Measurements from ENCODE around the gene GDF11.

The GDF11 gene

GRCh38 chr12:55699471-55700055, 43.4 kb upstream of the GDF11 start:
- Histone ChIP-seq H3K9me3 (ENCODE audit: control insufficient read depth in 2 of 2, low read length in 2 of 2) (no peaks in the 10 kb centered on the region), H3K4me1 (ENCODE audit: control insufficient read depth, insufficient read depth, low read length) (peaks cover 45% of the 10 kb centered on the region), H3K27ac (ENCODE audit: low read length) (peak overlapping the region; percentile 41), H3K4me3 (ENCODE audit: low read length in 2 of 2) (no peak overlapping the region), H3K36me3 (ENCODE audit: control insufficient read depth in 2 of 2, insufficient read depth in 2 of 2, low read length in 2 of 2) (peaks cover 52% of the 10 kb centered on the region in 2 donors), H3K27me3 (ENCODE audit: control insufficient read depth in 1 of 2, insufficient read depth in 2 of 2, low read length in 2 of 2) (no peaks in the 10 kb centered on the region), H3K9ac (ENCODE audit: low read length in 2 of 2) (peak overlapping the region in 1 of 2 donors; percentile 29)

GRCh38 chr12:55700255-55701018, 42.5 kb upstream of the GDF11 start:
- Histone ChIP-seq H3K4me1 (ENCODE audit: control insufficient read depth, insufficient read depth, low read length) (peaks cover 54% of the 10 kb centered on the region), H3K4me3 (ENCODE audit: low read length in 2 of 2) (no peak overlapping the region), H3K27ac (ENCODE audit: low read length) (peak overlapping the region; percentile 37), H3K9me3 (ENCODE audit: control insufficient read depth in 2 of 2, low read length in 2 of 2) (no peaks in the 10 kb centered on the region), H3K27me3 (ENCODE audit: control insufficient read depth in 1 of 2, insufficient read depth in 2 of 2, low read length in 2 of 2) (no peaks in the 10 kb centered on the region), H3K36me3 (ENCODE audit: control insufficient read depth in 2 of 2, insufficient read depth in 2 of 2, low read length in 2 of 2) (peaks cover 44% of the 10 kb centered on the region in 2 donors), H3K9ac (ENCODE audit: low read length in 2 of 2) (no peak overlapping the region)

GRCh38 chr12:55702861-55703260, 40.1 kb upstream of the GDF11 start:
- H3K9ac ChIP-seq (ENCODE audit: low read length in 2 of 2) = peak overlapping the region in 1 of 2 donors; percentile 82
- peaks cover 71% of the 10 kb centered on the region for H3K4me1 ChIP-seq (ENCODE audit: control insufficient read depth, insufficient read depth, low read length)
- peak overlapping the region; percentile 91 for H3K27ac ChIP-seq (ENCODE audit: low read length)
- H3K4me3 ChIP-seq (ENCODE audit: low read length in 2 of 2) = peak overlapping the region; percentile 91 to 93
- no peaks in the 10 kb centered on the region for H3K27me3 ChIP-seq (ENCODE audit: control insufficient read depth in 1 of 2, insufficient read depth in 2 of 2, low read length in 2 of 2)
- peaks cover 23 to 27% of the 10 kb centered on the region in 2 donors for H3K36me3 ChIP-seq (ENCODE audit: control insufficient read depth in 2 of 2, insufficient read depth in 2 of 2, low read length in 2 of 2)
- H3K9me3 ChIP-seq (ENCODE audit: control insufficient read depth in 2 of 2, low read length in 2 of 2) = no peaks in the 10 kb centered on the region

GRCh38 chr12:55703288-55703687, 39.6 kb upstream of the GDF11 start:
- no peaks in the 10 kb centered on the region for H3K9me3 ChIP-seq (ENCODE audit: control insufficient read depth in 2 of 2, low read length in 2 of 2)
- H3K36me3 ChIP-seq (ENCODE audit: control insufficient read depth in 2 of 2, insufficient read depth in 2 of 2, low read length in 2 of 2) = peaks cover 23% of the 10 kb centered on the region in 2 donors
- H3K4me3 ChIP-seq (ENCODE audit: low read length in 2 of 2) = peak overlapping the region; percentile 91 to 93
- peak overlapping the region; percentile 91 for H3K27ac ChIP-seq (ENCODE audit: low read length)
- H3K27me3 ChIP-seq (ENCODE audit: control insufficient read depth in 1 of 2, insufficient read depth in 2 of 2, low read length in 2 of 2) = no peaks in the 10 kb centered on the region
- H3K4me1 ChIP-seq (ENCODE audit: control insufficient read depth, insufficient read depth, low read length) = peaks cover 72% of the 10 kb centered on the region
- H3K9ac ChIP-seq (ENCODE audit: low read length in 2 of 2) = peak overlapping the region; percentile 82 to 95

- peaks cover 16 to 19% of the 10 kb centered on the region in 2 donors for H3K36me3 ChIP-seq (ENCODE audit: control insufficient read depth in 2 of 2, insufficient read depth in 2 of 2, low read length in 2 of 2)
- H3K4me1 ChIP-seq (ENCODE audit: control insufficient read depth, insufficient read depth, low read length) = peaks cover 78% of the 10 kb centered on the region
- H3K9ac ChIP-seq (ENCODE audit: low read length in 2 of 2) = peak overlapping the region; percentile 82 to 95
- H3K9me3 ChIP-seq (ENCODE audit: control insufficient read depth in 2 of 2, low read length in 2 of 2) = no peaks in the 10 kb centered on the region
- H3K27me3 ChIP-seq (ENCODE audit: control insufficient read depth in 1 of 2, insufficient read depth in 2 of 2, low read length in 2 of 2) = no peaks in the 10 kb centered on the region
- H3K27ac ChIP-seq (ENCODE audit: low read length) = peak overlapping the region; percentile 91
- peak overlapping the region; percentile 91 to 93 for H3K4me3 ChIP-seq (ENCODE audit: low read length in 2 of 2)
Observed at GRCh38 chr12:55703901-55704761, 38.8 kb upstream of the GDF11 start.

GRCh38 chr12:55704824-55705718, 37.9 kb upstream of the GDF11 start:
- H3K4me1 ChIP-seq (ENCODE audit: control insufficient read depth, insufficient read depth, low read length) = peaks cover 76% of the 10 kb centered on the region
- H3K9me3 ChIP-seq (ENCODE audit: control insufficient read depth in 2 of 2, low read length in 2 of 2) = no peaks in the 10 kb centered on the region
- H3K27ac ChIP-seq (ENCODE audit: low read length) = peak overlapping the region; percentile 91
- H3K27me3 ChIP-seq (ENCODE audit: control insufficient read depth in 1 of 2, insufficient read depth in 2 of 2, low read length in 2 of 2) = no peaks in the 10 kb centered on the region
- peak overlapping the region; percentile 91 to 93 for H3K4me3 ChIP-seq (ENCODE audit: low read length in 2 of 2)
- peaks cover 12 to 14% of the 10 kb centered on the region in 2 donors for H3K36me3 ChIP-seq (ENCODE audit: control insufficient read depth in 2 of 2, insufficient read depth in 2 of 2, low read length in 2 of 2)
- peak overlapping the region; percentile 82 to 95 for H3K9ac ChIP-seq (ENCODE audit: low read length in 2 of 2)

- Histone ChIP-seq H3K4me1 (ENCODE audit: control insufficient read depth, insufficient read depth, low read length) (peaks cover 76% of the 10 kb centered on the region), H3K9ac (ENCODE audit: low read length in 2 of 2) (peak overlapping the region; percentile 92 to 95), H3K27me3 (ENCODE audit: control insufficient read depth in 1 of 2, insufficient read depth in 2 of 2, low read length in 2 of 2) (no peaks in the 10 kb centered on the region), H3K4me3 (ENCODE audit: low read length in 2 of 2) (peak overlapping the region; percentile 91 to 93), H3K9me3 (ENCODE audit: control insufficient read depth in 2 of 2, low read length in 2 of 2) (no peaks in the 10 kb centered on the region), H3K27ac (ENCODE audit: low read length) (peak overlapping the region; percentile 91), H3K36me3 (ENCODE audit: control insufficient read depth in 2 of 2, insufficient read depth in 2 of 2, low read length in 2 of 2) (peaks cover 4 to 10% of the 10 kb centered on the region in 2 donors)
Observed at GRCh38 chr12:55705782-55706402, 37.0 kb upstream of the GDF11 start.

GRCh38 chr12:55706568-55707218, 36.2 kb upstream of the GDF11 start:
- Histone ChIP-seq H3K4me1 (ENCODE audit: control insufficient read depth, insufficient read depth, low read length) (peaks cover 71% of the 10 kb centered on the region), H3K9ac (ENCODE audit: low read length in 2 of 2) (peak overlapping the region; percentile 92 to 95)

GRCh38 chr12:55707219-55707671, 35.7 kb upstream of the GDF11 start:
- Histone ChIP-seq H3K4me3 (ENCODE audit: low read length in 2 of 2) (peak overlapping the region; percentile 91 to 93), H3K27me3 (ENCODE audit: control insufficient read depth in 1 of 2, insufficient read depth in 2 of 2, low read length in 2 of 2) (no peaks in the 10 kb centered on the region), H3K9me3 (ENCODE audit: control insufficient read depth in 2 of 2, low read length in 2 of 2) (no peaks in the 10 kb centered on the region), H3K27ac (ENCODE audit: low read length) (peak overlapping the region; percentile 91), H3K4me1 (ENCODE audit: control insufficient read depth, insufficient read depth, low read length) (peaks cover 76% of the 10 kb centered on the region), H3K9ac (ENCODE audit: low read length in 2 of 2) (peak overlapping the region; percentile 92 to 95), H3K36me3 (ENCODE audit: control insufficient read depth in 2 of 2, insufficient read depth in 2 of 2, low read length in 2 of 2) (peaks cover 0 to 5% of the 10 kb centered on the region in 2 donors)

More at GRCh38 chr12:55706568-55707218, 36.2 kb upstream of the GDF11 start:
- no peaks in the 10 kb centered on the region for H3K27me3 ChIP-seq (ENCODE audit: control insufficient read depth in 1 of 2, insufficient read depth in 2 of 2, low read length in 2 of 2)
- H3K36me3 ChIP-seq (ENCODE audit: control insufficient read depth in 2 of 2, insufficient read depth in 2 of 2, low read length in 2 of 2) = peaks cover 0 to 5% of the 10 kb centered on the region in 2 donors
- no peaks in the 10 kb centered on the region for H3K9me3 ChIP-seq (ENCODE audit: control insufficient read depth in 2 of 2, low read length in 2 of 2)
- H3K4me3 ChIP-seq (ENCODE audit: low read length in 2 of 2) = peak overlapping the region; percentile 91 to 93
- H3K27ac ChIP-seq (ENCODE audit: low read length) = peak overlapping the region; percentile 91
